ENCODE data around the gene GAL.

- no peak for TF ChIP-seq TAF1 (IDR thresholded peaks at IDR 0.05; ENCODE audit: low read depth)
- TF ChIP-seq YY1 (IDR thresholded peaks at IDR 0.05; ENCODE audit: low read depth): no peak
- no peak for TF ChIP-seq MAX (IDR thresholded peaks at IDR 0.05)
- TF ChIP-seq CEBPB (IDR thresholded peaks at IDR 0.05): no peak
Observed at GRCh38 chr11:68695531-68695930, 11.2 kb downstream of the GAL start.
